D721Med (cell line): Measurements from ENCODE around the gene GID4.

Source experiments
- DNase-seq: peaks from one replicate; pipeline ENCODE4 v3.0.0; 2011; ENCODE audit warnings: low spot score; ENCODE audit not compliant: insufficient read length
- FAIRE-seq: peaks from 2 replicates; lab custom pipeline; 2011; peaks lifted over from hg19 to GRCh38; lab: Jason Lieb, UNC
- CTCF ChIP-seq: IDR thresholded peaks from 2 replicates; pipeline ENCODE4 v1.5.1; 2012; ENCODE audit warnings: mild to moderate bottlenecking, control low read depth; ENCODE audit not compliant: insufficient read depth; ENCODE audit errors: missing control alignments

Gene GID4

GRCh38 chr17:18025945-18026776 is 13.0 kb upstream of the GID4 start:
- no peak for FAIRE-seq
- no peak for DNase-seq

GRCh38 chr17:18027280-18027679 is 11.9 kb upstream of the GID4 start:
- DNase-seq (no peak), FAIRE-seq (no peak)
- TF ChIP-seq CTCF, result no peak

More at GRCh38 chr17:18025945-18026776, 13.0 kb upstream of the GID4 start:
- no peak for TF ChIP-seq CTCF

- DNase-seq (no peak), FAIRE-seq (no peak)
- TF ChIP-seq CTCF, result no peak
These were observed 10.9 kb upstream of the GID4 start for GRCh38 chr17:18028114-18028951.

GRCh38 chr17:18028952-18029540 is 10.2 kb upstream of the GID4 start:
- DNase-seq, result no peak
- no peak for FAIRE-seq
- no peak for TF ChIP-seq CTCF

- DNase-seq, result no peak
- no peak for FAIRE-seq
- no peak for TF ChIP-seq CTCF
These were observed 7.3 kb upstream of the GID4 start for GRCh38 chr17:18031955-18032354.

- FAIRE-seq (peak; percentile 60), DNase-seq (peak; percentile 60)
- TF ChIP-seq CTCF, result peak; percentile 56
These were observed 5.6 kb upstream of the GID4 start for GRCh38 chr17:18033442-18034099.
